HG03520 (cell line): ENCODE data around the gene SCN10A.

Source experiments
- ATAC-seq: cut with Tn5 transposase; IDR thresholded peaks from one replicate; pipeline ENCODE4 v1.9.1; 2021; ENCODE audit warnings: mild to moderate bottlenecking, moderate library complexity; ENCODE audit not compliant: unreplicated experiment

Gene SCN10A

DNA sequence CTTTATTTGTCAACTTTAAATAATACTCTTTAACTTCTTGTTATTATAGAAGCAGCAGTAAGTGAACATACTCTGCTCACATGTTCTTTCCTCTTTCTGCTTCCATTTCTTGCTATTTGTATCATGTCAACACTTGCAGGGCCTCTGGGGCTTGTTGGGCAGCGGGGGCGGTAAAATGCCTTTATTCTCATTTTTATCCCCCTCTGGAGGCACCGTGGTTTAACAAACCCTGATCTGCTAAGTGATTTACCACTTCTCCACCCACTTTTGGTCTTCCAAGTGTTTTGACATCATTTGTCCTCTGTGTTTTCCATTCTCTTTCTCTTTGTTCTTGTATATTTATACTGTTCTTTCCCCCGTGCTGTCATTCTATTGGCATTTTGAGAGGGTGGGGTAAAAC is 33.9 kb downstream of the SCN10A start:
- no peak for ATAC-seq

DNA sequence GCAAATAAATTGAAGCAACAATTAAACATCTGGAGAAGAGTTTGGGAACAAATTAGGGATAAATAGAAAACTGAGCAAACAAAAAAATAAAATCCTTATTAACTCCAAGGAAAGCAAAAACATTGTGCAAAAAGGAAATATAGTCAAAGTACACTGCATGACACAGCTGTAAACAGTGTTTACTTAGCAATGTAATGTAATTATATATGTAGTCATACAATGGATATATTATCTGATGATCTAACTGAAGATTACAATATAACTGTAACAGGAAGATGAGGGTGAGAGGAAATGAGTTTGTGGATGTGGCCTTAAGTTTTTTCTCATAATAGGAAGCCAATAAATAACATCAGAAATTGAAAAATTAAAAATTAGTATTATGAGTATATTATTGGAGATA is 42.5 kb downstream of the SCN10A start:
- ATAC-seq: no peak

DNA sequence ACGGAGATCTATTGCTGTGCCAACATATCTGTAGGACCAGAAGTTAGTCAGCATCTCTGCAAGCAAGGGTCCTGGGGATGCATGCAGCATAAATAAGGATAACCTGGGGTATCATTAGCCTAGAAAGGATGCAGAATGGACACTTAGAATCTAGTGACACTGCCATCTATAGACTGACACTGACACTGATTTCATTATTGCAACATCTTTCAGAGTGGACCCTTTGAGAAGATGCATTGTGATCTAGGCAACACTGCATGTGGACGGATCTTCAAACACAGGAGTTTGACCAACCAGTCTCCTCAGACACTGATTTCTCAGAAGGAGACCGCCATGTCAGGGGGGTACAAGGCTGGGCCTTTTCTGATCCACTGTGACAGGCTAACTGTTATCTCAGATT is 52.4 kb downstream of the SCN10A start:
- ATAC-seq: no peak

DNA sequence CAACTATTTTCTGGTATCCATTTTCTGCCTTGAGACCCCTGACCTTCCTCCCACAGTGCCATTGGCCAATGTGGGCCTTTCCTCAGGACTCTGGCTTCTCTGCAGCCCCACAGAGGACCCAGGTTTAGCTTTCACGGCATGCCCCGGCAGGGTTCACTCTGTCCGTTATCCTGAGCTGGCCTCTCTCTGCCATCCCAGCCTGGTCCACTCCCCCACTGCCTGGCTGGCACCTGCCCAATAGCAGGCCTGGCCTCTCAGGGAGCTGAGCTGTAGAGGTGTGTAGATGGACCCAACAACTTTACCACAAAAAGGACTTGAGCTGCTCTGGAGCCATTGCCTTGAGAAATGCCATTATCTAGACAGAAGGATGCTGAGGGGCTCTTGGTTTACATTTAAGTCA is 57.5 kb downstream of the SCN10A start:
- no peak for ATAC-seq

DNA sequence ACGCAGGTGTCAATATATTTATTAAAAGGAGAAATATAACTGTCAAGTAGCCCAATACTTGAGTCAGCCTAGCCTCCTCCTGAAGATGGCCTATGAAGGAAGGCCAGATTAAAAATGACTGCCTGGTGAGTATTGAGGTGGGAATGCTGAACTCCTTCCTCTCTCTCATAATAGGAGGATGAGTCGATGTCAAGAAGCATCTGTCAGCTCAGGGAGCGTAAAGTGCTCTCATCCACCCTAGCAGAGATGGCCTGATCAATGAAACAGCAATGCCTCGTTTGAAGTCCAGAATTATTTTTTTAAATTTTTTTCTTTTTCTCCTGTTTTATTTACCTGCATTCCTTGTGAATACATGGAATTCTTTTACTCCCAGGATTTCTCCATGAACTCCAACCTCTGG is 58.3 kb downstream of the SCN10A start:
- no peak for ATAC-seq

DNA sequence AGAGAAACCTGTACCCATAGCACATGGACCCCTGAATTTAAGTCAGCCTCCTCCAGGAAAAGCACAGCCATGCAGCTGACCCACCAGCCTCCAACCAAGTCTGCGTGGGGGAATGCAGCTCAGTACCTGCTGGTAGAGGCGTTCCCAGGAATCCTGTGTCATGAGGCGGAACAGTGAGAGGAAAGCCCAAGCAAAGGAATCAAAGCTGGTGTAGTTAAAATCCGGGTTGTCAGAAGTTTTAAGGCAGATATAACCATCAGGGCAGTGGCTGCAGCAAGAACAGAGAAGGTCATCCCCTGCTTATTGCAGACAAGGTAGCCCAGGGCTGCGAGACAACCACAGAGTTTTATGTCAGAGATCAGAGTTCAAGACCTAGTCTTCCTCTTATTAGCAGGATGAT is 59.1 kb downstream of the SCN10A start:
- ATAC-seq: no peak

DNA sequence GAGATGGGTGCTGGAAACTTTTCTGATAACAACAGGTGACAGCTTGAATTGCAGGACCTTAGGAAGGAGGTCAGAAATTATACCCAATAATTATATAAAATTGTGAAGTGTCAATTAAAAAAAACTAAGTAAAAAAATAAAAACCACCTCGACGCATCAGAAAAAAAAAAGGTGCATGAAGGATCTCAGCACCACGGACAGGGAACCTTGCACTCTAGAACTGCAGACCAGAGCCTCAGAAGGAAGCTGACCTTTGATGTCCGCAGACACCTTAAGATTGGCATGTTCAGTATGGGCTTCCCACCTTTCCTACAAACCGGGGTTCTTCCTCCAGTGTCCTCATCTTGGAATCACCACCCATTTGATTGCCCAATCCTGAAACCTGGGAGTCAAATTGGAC is 60.9 kb downstream of the SCN10A start:
- ATAC-seq: no peak

DNA sequence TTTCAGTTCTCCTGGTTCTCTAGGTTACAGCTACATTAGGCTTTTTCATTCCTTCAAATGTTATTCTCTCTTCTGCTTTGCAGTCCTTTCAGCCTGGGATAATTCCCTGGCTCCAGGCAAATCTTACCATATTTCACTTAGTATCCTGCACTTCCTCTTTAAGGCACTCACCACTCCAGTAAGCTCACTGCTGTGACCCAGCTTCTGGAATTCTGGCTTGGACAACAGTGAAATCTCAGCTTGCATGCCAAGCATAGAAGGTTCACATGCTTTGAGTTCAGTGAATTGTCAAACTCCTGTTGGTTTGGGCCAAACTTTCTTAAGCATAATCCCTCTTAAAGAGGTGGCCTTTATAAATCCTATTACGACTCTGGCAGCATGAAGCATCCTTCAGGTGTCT is 69.4 kb downstream of the SCN10A start:
- no peak for ATAC-seq

DNA sequence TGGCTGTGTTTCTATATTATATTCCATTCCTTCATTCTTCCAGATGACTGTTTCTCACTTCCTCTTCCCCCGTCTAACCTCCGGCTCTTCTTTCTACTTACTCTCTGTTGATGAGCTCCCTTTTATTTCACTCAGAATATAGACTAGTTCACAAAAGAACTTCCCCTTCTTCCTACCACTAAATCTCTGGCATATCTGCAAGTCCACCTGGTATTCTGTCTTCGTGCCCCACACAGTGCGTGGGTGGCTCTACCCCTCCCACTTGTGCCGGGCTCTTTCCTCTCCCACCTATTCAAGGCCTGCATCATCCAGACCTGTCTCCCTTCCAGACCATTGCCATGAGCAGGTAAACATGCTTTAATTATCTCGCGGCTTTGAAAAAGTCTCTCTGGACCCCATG is 73.0 kb downstream of the SCN10A start:
- no peak for ATAC-seq

DNA sequence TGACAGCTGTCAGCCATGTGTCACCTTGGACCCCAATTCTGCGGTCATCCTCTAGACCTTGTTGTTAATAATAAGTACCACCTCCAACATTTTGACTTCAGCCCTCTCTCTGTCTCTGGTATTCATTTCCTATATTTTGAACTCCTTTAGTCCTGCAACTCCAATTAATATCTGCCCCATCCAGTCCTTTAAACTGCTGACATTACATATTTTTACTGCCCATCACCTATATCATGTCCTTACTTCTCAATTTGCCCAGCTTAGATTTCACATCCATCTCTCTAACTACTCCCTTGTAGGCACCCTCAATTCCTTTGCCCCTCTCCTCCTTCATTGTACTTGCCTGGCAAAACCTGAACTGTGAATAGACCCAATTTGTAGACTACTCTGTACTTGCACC is 73.5 kb downstream of the SCN10A start:
- no peak for ATAC-seq

DNA sequence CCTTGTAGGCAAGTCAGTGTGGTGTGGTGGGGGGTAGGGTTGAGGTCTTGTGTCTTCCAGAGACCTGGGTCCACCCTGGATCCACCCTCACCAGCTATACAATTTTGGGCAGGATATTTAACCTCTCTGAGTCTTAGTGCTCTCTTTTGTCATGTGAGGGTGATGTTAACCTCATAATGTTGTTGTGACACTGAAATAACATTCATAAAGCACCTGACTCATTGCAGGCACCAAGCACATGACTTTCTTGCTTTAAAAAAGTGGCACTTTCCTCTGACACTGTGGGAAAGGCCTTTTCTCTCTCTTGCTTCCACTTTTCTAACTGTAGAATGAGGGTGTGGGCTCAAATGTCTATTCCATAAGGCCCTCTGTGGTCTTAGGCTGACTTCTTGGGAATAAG is 75.5 kb downstream of the SCN10A start:
- no peak for ATAC-seq

DNA sequence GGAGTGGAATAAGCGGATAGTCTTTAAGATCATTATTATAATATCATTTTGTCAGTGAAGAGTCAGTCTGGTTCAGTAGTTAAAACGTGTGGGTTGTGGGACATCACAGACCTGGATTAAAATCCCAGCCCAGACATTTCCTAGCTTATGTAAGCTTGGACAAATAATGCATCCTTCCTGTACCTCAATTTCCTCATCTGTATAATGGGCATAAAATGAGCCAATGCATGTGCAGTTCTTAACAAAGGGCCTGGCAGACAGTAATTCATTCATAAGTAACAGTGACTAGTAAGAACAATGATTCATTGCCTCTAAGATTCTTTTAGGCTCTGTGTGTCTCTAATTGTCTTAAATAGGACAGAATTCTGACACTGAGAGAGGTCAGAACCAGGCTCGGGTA is 76.1 kb downstream of the SCN10A start:
- no peak for ATAC-seq

DNA sequence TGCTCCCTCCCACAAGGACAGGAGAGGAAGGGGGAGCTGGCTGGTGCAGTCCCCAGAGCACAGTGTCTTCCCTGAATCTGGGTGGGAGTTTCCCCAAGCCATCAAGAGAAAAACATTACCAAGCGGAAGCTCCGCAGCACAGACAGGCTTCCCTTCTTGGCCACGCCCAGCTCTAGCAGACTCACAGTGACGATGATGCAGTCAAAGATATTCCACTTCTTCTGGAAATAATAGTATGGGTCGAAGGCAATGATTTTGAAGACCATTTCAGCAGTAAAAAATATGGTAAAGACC is 76.7 kb downstream of the SCN10A start:
- no peak for ATAC-seq

DNA sequence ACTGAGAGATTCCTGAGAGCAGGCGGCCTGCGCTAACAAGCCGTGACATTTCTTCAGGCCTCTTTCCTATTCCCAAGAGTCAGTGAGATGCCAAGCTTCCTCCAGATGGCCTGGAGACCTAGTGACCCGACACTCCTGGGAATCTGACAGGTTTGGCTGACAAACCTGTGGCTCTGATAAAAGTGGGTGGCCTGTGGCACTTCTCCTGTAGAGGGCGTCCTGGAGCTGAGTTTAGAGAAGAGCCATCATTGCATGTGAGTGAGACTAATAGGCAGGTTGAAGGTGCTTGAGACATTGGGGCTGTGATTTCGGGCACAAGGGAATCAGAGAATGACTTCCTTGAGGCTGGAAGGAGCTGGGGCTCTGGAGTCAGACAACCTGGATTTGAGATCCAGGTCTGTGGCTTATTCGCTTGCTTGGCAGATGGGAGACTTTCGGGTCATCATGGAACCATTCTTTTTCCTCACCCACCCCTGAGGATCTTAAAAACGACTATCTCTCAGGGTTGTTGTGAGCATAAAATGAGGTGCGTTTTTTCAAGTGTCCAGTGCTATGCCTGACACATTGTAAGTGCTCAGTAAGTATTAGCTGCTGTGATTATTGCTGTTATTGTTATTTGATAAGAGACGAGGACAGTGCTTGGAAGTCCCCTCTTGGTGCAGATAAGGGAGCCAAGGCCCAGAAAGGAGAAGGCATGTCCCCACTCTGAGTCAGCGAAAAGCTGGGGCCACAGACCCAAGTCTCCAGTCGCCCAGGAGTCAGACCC is 77.2 kb downstream of the SCN10A start:
- ATAC-seq: no peak

DNA sequence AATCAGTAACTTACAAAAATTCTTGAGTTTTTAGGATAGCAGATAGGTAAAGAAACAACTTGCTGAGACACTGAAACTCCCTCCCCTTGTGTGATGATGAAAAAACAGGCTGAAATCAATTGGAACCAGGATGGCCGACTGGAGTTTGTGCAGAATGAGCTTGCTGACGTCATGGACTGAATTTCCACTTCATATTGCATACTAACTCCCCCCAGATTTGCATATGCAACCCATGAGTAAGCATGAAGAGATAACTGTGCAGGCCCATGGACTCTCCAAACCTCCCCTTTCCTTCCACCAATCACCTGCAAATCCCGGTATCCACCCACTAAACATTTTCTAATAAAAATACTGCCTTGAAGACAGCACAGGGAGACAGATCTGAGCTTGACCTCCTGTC is 84.5 kb downstream of the SCN10A start:
- no peak for ATAC-seq

DNA sequence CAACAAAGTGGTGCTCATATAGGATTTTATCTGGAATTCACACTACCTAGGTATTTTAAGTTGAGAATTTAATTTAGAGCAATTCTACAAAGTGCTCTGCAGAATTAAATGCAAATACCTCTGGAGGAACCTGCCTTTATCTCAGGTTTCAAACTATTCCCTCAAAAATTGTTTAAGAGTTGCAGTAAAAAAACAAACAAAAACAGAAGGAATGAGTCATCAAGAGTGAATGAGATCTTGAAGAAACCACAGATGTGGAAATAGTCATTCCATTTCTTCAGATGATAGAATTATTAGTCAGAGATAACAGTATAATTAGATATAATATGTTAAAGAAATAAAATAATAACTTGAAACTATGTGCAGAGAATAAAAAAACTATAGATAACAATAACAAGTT is 85.7 kb downstream of the SCN10A start:
- ATAC-seq: no peak

DNA sequence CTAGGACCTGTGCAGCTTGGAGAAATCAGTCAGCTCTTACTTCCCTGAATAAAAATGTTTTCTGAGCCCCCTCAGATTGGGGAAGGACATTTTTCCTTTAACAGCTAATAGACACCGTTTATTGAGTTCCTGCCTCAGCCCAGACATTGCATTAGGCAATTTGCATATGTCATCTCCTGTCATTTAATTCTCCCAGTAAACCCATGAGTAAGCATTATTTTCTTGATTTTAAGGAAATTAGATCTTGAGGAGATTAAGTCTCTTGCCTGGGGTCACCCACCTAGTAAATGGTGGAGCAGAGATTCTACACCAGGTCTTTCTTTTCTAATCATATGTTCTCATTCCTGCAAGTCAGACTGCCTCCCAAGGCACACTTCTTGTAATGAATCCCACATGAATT is 88.0 kb downstream of the SCN10A start:
- ATAC-seq: no peak

DNA sequence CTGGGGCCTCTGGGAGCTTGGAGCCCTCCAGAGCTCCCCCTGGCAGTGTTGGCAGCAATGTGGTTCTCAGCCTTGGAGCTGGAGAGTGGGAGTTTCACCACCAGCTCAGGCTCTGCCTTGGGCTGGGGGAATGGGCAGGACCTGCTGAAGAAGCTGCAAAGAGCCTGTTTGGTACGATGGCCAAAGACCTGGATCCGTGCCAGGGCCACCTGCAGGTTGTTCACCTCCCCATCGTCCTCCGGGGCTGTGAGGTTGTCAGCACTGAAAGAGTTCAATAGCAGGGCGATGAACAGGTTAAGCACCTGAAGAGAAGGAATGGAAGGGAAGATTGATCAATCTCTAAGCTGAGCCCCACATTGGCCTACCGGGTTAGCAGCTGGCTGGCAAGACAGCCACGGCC is 89.3 kb downstream of the SCN10A start:
- ATAC-seq: no peak

DNA sequence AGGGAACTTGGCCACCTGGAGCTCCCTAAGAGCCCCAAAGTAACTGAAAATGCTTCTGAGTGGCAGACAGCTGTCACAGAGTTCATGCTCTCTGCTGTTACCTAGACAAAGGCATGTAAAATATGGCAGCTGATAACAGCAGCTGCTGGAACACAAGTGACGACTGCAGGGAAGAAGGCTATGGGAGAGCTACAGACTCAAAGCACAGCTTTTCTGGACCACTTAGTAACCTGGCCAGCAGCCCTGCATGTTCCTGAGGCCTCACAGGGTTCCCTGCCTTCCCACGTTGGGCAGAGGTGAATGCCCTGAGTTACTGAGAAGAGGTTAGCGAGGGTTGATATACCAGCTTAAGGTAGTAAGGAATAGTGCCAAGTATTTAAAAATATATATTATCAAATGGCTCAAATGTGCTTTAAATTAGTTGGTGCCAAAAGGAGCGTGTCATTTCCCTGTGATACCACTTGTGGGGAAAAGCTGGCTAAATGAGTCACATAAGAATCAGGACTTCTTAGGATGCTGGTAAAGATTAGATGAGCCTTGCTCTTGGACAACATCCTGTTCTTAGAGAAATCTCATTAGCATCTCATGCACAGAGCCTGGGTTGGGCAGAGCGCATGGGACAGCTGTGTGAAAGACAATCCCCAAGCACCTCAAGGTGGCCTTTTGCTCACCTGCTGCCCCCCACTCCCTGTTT is 90.1 kb downstream of the SCN10A start:
- no peak for ATAC-seq

DNA sequence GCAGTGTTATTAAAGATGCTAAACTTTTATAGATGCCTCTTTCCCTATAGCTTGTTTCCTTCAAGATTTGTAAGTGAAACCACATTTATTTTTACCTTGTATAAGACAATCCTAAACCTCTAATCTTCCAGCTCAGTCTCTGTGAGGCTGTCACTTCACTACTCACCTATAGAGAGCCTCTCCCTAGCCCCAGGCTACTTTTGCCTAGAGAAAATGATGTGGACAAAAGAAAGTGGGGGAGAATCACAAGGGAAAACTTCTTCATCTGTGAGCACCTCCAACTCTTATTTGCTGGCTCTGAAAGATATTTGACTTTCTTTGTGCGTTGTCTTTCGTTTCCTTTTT is 91.7 kb downstream of the SCN10A start:
- ATAC-seq: no peak

DNA sequence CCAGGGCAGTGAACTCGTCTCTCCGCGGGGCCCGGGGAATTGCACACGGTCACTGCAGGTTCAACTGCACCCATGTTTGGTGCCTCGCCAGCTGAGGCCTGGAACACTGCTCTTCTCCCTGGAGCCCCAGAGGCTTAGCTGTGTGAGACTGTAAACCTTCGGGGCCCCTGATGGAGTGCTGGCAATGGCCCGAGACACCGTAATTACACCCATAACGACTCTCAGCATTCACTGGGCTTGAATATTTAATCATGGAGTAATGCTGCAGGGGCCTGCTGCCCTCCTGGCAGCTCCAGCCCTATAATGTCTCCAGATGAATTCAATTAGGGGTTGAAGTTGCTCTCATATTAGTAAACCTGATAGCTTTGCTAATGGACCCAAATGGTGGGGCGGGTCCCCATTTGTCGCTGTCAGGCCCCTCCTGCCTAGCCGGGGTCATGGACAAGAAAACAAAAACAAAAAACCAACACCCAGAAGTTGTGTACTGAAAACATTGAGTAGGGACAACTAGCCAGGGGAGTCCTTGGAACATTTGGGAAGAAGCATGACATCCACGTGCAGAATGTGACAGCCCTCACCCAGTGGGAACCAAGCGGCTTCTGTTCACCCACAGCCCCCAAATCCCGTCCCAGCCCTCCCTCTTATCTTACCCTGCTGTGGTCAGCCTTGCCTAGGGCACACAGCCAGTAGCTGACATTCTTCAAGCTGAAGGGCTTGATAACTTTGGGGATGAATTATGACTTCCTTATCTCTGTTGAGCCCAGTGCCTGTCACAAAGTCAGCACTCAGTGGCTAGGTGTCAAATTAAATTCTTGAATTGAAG is 92.2 kb downstream of the SCN10A start:
- no peak for ATAC-seq
